Superior temporal gyrus (tissue), 1 donor: Measurements from ENCODE around the gene HSPA6.
A peak's percentile ranks its signal among the peaks of the same experiment; 100 is the strongest.
"Not testable (repeated sequence)": the region's sequence is repeated elsewhere in the genome, so short reads cannot be mapped to it uniquely, and the experiment has no call there.

Source experiments
- DNase-seq: peaks from one replicate; pipeline ENCODE4 v3.0.0-alpha.2; 2016; ENCODE audit errors: extremely low spot score

HSPA6 gene

GRCh38 chr1:161532644-161533567, 8.6 kb downstream of the HSPA6 start:
- DNase-seq, result peak; percentile 74

- not testable (repeated sequence) for DNase-seq
Observed at GRCh38 chr1:161537068-161537669, 12.8 kb downstream of the HSPA6 start.

GRCh38 chr1:161538925-161539479, 14.7 kb downstream of the HSPA6 start:
- not testable (repeated sequence) for DNase-seq

GRCh38 chr1:161539731-161540569, 15.6 kb downstream of the HSPA6 start:
- DNase-seq, result peak; percentile 85

GRCh38 chr1:161540570-161540960, 16.2 kb downstream of the HSPA6 start:
- not testable (repeated sequence) for DNase-seq

- not testable (repeated sequence) for DNase-seq
Observed at GRCh38 chr1:161542091-161542559, 17.8 kb downstream of the HSPA6 start.

- not testable (repeated sequence) for DNase-seq
Observed at GRCh38 chr1:161543125-161543524, 18.8 kb downstream of the HSPA6 start.

- DNase-seq, result not testable (repeated sequence)
Observed at GRCh38 chr1:161545005-161545731, 20.8 kb downstream of the HSPA6 start.

- DNase-seq, result not testable (repeated sequence)
Observed at GRCh38 chr1:161547995-161548741, 23.8 kb downstream of the HSPA6 start.

GRCh38 chr1:161548749-161549406, 24.5 kb downstream of the HSPA6 start:
- DNase-seq, result not testable (repeated sequence)

- no peak for DNase-seq
Observed at GRCh38 chr1:161549652-161550051, 25.3 kb downstream of the HSPA6 start, which contains the start of gene FCGR3A. FCGR3A (minus strand) TSS chr1:161549818; CDS start chr1:161549736, 82 bp downstream.

GRCh38 chr1:161550942-161551341, 26.6 kb downstream of the HSPA6 start:
- DNase-seq, result not testable (repeated sequence)

- DNase-seq, result not testable (repeated sequence)
Observed at GRCh38 chr1:161553631-161554030, 29.3 kb downstream of the HSPA6 start.

GRCh38 chr1:161554340-161554739, 30.0 kb downstream of the HSPA6 start:
- DNase-seq, result not testable (repeated sequence)

- DNase-seq, result not testable (repeated sequence)
Observed at GRCh38 chr1:161554815-161555417, 30.6 kb downstream of the HSPA6 start.

- DNase-seq, result not testable (repeated sequence)
Observed at GRCh38 chr1:161556143-161556542, 31.8 kb downstream of the HSPA6 start.

GRCh38 chr1:161556990-161557389, 32.6 kb downstream of the HSPA6 start:
- not testable (repeated sequence) for DNase-seq

GRCh38 chr1:161557506-161558450, 33.4 kb downstream of the HSPA6 start:
- DNase-seq, result not testable (repeated sequence)
